ENCODE results near the gene SSR3. TPM values are rescaled to one million over a fixed set of nuclear protein-coding genes. Genes with fewer than 3 reads are reported as not detected.

Gene SSR3
- total and polyA plus RNA-seq, 2 of the 13 experiments (the other 11 are each of a cell fraction or from before 2014, with no cell fraction given), result 229 to 325 TPM

- TF ChIP-seq, protein P1, sequence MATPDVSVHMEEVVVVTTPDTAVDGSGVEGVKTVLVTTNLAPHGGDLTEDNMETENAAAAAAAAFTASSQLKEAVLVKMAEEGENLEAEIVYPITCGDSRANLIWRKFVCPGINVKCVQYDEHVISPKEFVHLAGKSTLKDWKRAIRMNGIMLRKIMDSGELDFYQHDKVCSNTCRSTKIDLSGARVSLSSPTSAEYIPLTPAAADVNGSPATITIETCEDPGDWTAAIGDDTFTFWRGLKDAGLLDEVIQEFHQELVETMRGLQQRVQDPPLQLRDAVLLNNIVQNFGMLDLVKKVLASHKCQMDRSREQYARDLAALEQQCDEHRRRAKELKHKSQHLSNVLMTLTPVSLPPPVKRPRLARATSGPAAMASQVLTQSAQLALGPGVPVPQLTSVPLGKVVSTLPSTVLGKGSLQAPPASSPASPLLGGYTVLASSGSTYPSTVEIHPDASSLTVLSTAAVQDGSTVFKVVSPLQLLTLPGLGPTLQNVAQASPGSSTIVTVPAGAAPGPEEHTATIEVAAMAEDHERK (CRISPR knock-in tag; IDR thresholded peaks at IDR 0.05; ENCODE audit: low read depth), result peak; percentile 77
- TF ChIP-seq SMARCE1 (IDR thresholded peaks at IDR 0.05; ENCODE audit: borderline replicate concordance), result no peak
- TF ChIP-seq ZNF878 (CRISPR knock-in tag; IDR thresholded peaks at IDR 0.05), result 0 out of 2 replicates have a peak, but pooled peaks have one; percentile 51
- no peak for TF ChIP-seq ZNF775 (CRISPR knock-in tag; IDR thresholded peaks at IDR 0.05; ENCODE audit: borderline replicate concordance)
- TF ChIP-seq CCAR2 (optimal IDR thresholded peaks at IDR 0.05; ENCODE audit: low read depth, low read length), result no peak
- no peak for TF ChIP-seq ZNF20 (CRISPR knock-in tag; IDR thresholded peaks at IDR 0.05)
- TF ChIP-seq ZNF207 (IDR thresholded peaks at IDR 0.05; ENCODE audit: borderline replicate concordance), result no peak
- TF ChIP-seq ZNF761 (CRISPR knock-in tag; conservative IDR thresholded peaks at IDR 0.05), result no peak
- TF ChIP-seq HNRNPH1 (optimal IDR thresholded peaks at IDR 0.05; ENCODE audit: low read depth, low read length), result no peak
- TF ChIP-seq HNF4A (CRISPR knock-in tag; IDR thresholded peaks at IDR 0.05), result 0 out of 2 replicates have a peak, but pooled peaks have one; percentile 12
- 0 out of 2 replicates have a peak, but pooled peaks have one; percentile 62 for TF ChIP-seq PBX3 (CRISPR knock-in tag; IDR thresholded peaks at IDR 0.05; ENCODE audit: borderline replicate concordance)
- no peak for TF ChIP-seq KLF12 (CRISPR knock-in tag; IDR thresholded peaks at IDR 0.05; ENCODE audit: borderline replicate concordance)
- no peak; the same call in 1 of the 2 replicates for TF ChIP-seq KDM5A (IDR thresholded peaks at IDR 0.05; ENCODE audit: borderline replicate concordance, low read length)
- TF ChIP-seq ZKSCAN8 (CRISPR knock-in tag; IDR thresholded peaks at IDR 0.05; ENCODE audit: borderline replicate concordance), result no peak
- TF ChIP-seq YY1 (IDR thresholded peaks at IDR 0.05; ENCODE audit: insufficient read depth, insufficient replicate concordance, low read depth, low read length), result peak; percentile 85
- TF ChIP-seq RNF2 (conservative IDR thresholded peaks at IDR 0.05; ENCODE audit: low read depth), result 0 out of 2 replicates have a peak, but pooled peaks have one; percentile 61
- TF ChIP-seq ZNF331 (CRISPR knock-in tag; IDR thresholded peaks at IDR 0.05), result peak; percentile 16
- TF ChIP-seq GTF3A (CRISPR knock-in tag; conservative IDR thresholded peaks at IDR 0.05), result no peak
- TF ChIP-seq YEATS4 (CRISPR knock-in tag; IDR thresholded peaks at IDR 0.05; ENCODE audit: borderline replicate concordance), result peak; percentile 97
- TF ChIP-seq SCMH1 (CRISPR knock-in tag; IDR thresholded peaks at IDR 0.05; ENCODE audit: borderline replicate concordance), result no peak
- TF ChIP-seq DRAP1 (CRISPR knock-in tag; IDR thresholded peaks at IDR 0.05), result peak; percentile 62
- TF ChIP-seq ZMYM3 (CRISPR knock-in tag; IDR thresholded peaks at IDR 0.05), result no peak
- TF ChIP-seq TARDBP (CRISPR knock-in tag; IDR thresholded peaks at IDR 0.05), result peak; percentile 31; the same call in 1 of the 2 replicates
Observed at GRCh38 chr3:156554842-156555687, at the start of gene SSR3 (continued).
